HepG2 (cell line): Measurements from ENCODE around the gene PAQR7.

ENCODE experiments used
- ATF2 ChIP-seq: sonication (generic); formaldehyde crosslinking; IDR thresholded peaks from 2 replicates; pipeline ENCODE4 v1.4.0; 2020; ENCODE audit warnings: missing genetic modification reagents
- CTCF ChIP-seq: sonication (generic); formaldehyde crosslinking; IDR thresholded peaks from 2 replicates; pipeline ENCODE4 v1.5.0; 2020; ENCODE audit warnings: mild to moderate bottlenecking, missing genetic modification reagents, moderate library complexity
- EED ChIP-seq: sonication (generic); formaldehyde crosslinking; IDR thresholded peaks from 2 replicates; pipeline ENCODE4 v1.5.0; 2020; ENCODE audit warnings: mild to moderate bottlenecking, missing genetic modification reagents
- HDAC2 ChIP-seq: sonication (generic); formaldehyde crosslinking; IDR thresholded peaks from 2 replicates; pipeline ENCODE4 v1.4.0; 2020; ENCODE audit warnings: missing genetic modification reagents
- LRRFIP1 ChIP-seq: sonication (generic); formaldehyde crosslinking; conservative IDR thresholded peaks from 2 replicates; pipeline ENCODE4 v1.4.0; 2020; ENCODE audit warnings: missing genetic modification reagents
- MBNL3 ChIP-seq: fragments of 250-450 bp; sonication (Bioruptor Pico); conservative IDR thresholded peaks from 2 replicates; pipeline ENCODE4 v1.8.0; 2022; ENCODE audit warnings: mild to moderate bottlenecking, inconsistent platforms
- MXD4 ChIP-seq: IDR thresholded peaks from 2 replicates; pipeline ENCODE4 v1.6.1; 2016; ENCODE audit warnings: mild to moderate bottlenecking, missing biosample characterization, missing genetic modification reagents
- NPAS2 ChIP-seq: sonication (generic); formaldehyde crosslinking; IDR thresholded peaks from 2 replicates; pipeline ENCODE4 v1.8.0; 2022; ENCODE audit warnings: mild to moderate bottlenecking, missing genetic modification reagents, borderline replicate concordance
- RXRA ChIP-seq: sonication (generic); formaldehyde crosslinking; IDR thresholded peaks from 2 replicates; pipeline ENCODE4 v1.5.1; 2020; ENCODE audit warnings: missing genetic modification reagents
- ZNF761 ChIP-seq: sonication (generic); formaldehyde crosslinking; conservative IDR thresholded peaks from 2 replicates; pipeline ENCODE4 v1.4.0; 2020; ENCODE audit warnings: mild to moderate bottlenecking, missing genetic modification reagents
- TF ChIP-seq, protein P1 (sequence below), 2 experiments: IDR thresholded peaks; 2 replicates each; pipeline ENCODE4 v1.6.1; 2011 to 2012; ENCODE audit warnings: low read length in 2 of 2, borderline replicate concordance in 1 of 2, low read depth in 1 of 2, mild to moderate bottlenecking in 1 of 2, moderate library complexity in 1 of 2

DNA sequence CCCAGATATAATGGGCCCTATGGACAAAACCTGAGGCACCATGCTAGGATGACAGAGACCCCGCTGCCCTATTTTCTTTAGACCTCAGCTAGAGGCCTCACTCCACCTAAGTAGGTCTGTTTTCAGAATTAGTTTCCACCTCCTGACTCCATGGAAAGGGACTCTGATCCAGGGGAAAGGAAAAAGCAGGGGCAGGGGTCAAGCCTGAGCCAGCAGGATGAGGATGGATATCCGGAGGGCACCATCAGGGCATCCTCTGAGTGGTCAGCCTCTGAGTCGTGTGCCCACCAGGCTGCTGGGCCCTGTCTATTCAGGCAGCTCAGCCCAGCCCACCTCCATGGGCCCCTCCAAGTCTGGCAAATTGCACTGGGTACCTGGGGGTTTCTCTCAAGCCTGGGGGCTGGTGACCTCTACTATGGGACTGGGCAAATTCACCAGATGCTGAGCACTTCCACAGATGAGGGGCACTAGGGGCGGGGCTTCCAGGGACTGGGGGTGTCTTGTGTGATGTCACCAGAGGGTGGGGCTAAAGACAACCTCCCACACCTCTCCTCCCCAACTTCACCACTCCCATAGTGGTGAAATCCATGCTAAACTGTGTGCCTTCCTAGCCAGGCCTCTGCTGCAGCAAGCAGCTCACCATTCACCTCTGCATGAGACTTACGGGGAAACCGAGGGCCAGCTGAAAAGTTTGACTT lies 5.5 kb downstream of the PAQR7 start:
- no peak for TF ChIP-seq MXD4 (CRISPR knock-in tag)
- TF ChIP-seq HDAC2: no peak
- TF ChIP-seq EED (CRISPR knock-in tag): no peak
- no peak for TF ChIP-seq NPAS2
- TF ChIP-seq MBNL3 (CRISPR knock-in tag): no peak
- TF ChIP-seq, protein P1, sequence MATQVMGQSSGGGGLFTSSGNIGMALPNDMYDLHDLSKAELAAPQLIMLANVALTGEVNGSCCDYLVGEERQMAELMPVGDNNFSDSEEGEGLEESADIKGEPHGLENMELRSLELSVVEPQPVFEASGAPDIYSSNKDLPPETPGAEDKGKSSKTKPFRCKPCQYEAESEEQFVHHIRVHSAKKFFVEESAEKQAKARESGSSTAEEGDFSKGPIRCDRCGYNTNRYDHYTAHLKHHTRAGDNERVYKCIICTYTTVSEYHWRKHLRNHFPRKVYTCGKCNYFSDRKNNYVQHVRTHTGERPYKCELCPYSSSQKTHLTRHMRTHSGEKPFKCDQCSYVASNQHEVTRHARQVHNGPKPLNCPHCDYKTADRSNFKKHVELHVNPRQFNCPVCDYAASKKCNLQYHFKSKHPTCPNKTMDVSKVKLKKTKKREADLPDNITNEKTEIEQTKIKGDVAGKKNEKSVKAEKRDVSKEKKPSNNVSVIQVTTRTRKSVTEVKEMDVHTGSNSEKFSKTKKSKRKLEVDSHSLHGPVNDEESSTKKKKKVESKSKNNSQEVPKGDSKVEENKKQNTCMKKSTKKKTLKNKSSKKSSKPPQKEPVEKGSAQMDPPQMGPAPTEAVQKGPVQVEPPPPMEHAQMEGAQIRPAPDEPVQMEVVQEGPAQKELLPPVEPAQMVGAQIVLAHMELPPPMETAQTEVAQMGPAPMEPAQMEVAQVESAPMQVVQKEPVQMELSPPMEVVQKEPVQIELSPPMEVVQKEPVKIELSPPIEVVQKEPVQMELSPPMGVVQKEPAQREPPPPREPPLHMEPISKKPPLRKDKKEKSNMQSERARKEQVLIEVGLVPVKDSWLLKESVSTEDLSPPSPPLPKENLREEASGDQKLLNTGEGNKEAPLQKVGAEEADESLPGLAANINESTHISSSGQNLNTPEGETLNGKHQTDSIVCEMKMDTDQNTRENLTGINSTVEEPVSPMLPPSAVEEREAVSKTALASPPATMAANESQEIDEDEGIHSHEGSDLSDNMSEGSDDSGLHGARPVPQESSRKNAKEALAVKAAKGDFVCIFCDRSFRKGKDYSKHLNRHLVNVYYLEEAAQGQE (IDR thresholded peaks at IDR 0.05; ENCODE audit: borderline replicate concordance in 1 of 2, low read depth in 1 of 2, low read length in 2 of 2): no peak
- no peak for TF ChIP-seq RXRA (CRISPR knock-in tag)
- no peak for TF ChIP-seq LRRFIP1 (CRISPR knock-in tag)
- no peak for TF ChIP-seq CTCF (CRISPR knock-in tag)
- no peak for TF ChIP-seq ZNF761 (CRISPR knock-in tag)
- no peak for TF ChIP-seq ATF2 (CRISPR knock-in tag)
